GM12878 (cell line): ENCODE measurements around the gene CSNK1A1.

ENCODE experiments used
- ASH2L ChIP-seq: fragments of 300-600, 200-600 bp; sonication (generic); IDR thresholded peaks from 2 replicates; pipeline ENCODE4 v1.6.1; 2017; ENCODE audit warnings: low read depth, mild to moderate bottlenecking, borderline replicate concordance
- CREB1 ChIP-seq: IDR thresholded peaks from 2 replicates; pipeline ENCODE4 v1.6.1; 2012; ENCODE audit warnings: low read depth, mild to moderate bottlenecking, inconsistent platforms
- CTCF ChIP-seq, 3 experiments: IDR thresholded peaks in 2 of 3; conservative IDR thresholded peaks in 1 of 3; 2 replicates each; pipeline ENCODE4 v1.5.1; 2011; ENCODE audit warnings: low read depth in 3 of 3, low read length in 3 of 3, mild to moderate bottlenecking in 3 of 3, control low read depth in 2 of 3, moderate library complexity in 2 of 3, inconsistent platforms in 1 of 3, mixed read lengths in 1 of 3; ENCODE audit not compliant: control insufficient read depth in 2 of 3, insufficient read depth in 1 of 3; ENCODE audit errors: extremely low read depth in 1 of 3
- CUX1 ChIP-seq: IDR thresholded peaks from 2 replicates; pipeline ENCODE4 v1.6.1; 2012; ENCODE audit warnings: improper control_type of control experiment, low read depth, low read length; ENCODE audit not compliant: insufficient replicate concordance
- EZH2 ChIP-seq: IDR thresholded peaks from 2 replicates; pipeline ENCODE4 v1.6.1; 2012; ENCODE audit warnings: low read depth, mild to moderate bottlenecking, control low read depth, inconsistent platforms, low read length, borderline replicate concordance; ENCODE audit not compliant: control insufficient read depth
- JUND ChIP-seq: IDR thresholded peaks from 2 replicates; pipeline ENCODE4 v1.6.1; 2012; ENCODE audit warnings: low read depth, mild to moderate bottlenecking, low read length, improper control_type of control experiment, moderate library complexity
- LARP7 ChIP-seq: fragments of 450-650 bp; IDR thresholded peaks from 2 replicates; pipeline ENCODE4 v1.6.1; 2017; ENCODE audit warnings: mild to moderate bottlenecking
- MYC ChIP-seq: IDR thresholded peaks from 2 replicates; pipeline ENCODE4 v1.6.1; 2011; ENCODE audit warnings: mild to moderate bottlenecking, low read length, moderate library complexity, inconsistent platforms; ENCODE audit not compliant: insufficient read depth, insufficient replicate concordance, insufficient read length, severe bottlenecking
- RAD51 ChIP-seq: fragments of 450-650 bp; IDR thresholded peaks from 2 replicates; pipeline ENCODE4 v1.6.1; 2016; ENCODE audit warnings: moderate library complexity, mild to moderate bottlenecking, inconsistent platforms
- RBBP5 ChIP-seq: fragments of 200-600 bp; sonication (generic); conservative IDR thresholded peaks from 2 replicates; pipeline ENCODE4 v1.6.1; 2016
- SIN3A ChIP-seq: IDR thresholded peaks from 2 replicates; pipeline ENCODE4 v1.6.1; 2012; ENCODE audit warnings: low read depth, low read length, improper control_type of control experiment
- SP1 ChIP-seq: IDR thresholded peaks from one replicate; pipeline ENCODE4 v1.6.1; 2011; ENCODE audit warnings: low read depth, low read length
- TCF7 ChIP-seq: IDR thresholded peaks from 2 replicates; pipeline ENCODE4 v1.6.1; 2014; ENCODE audit warnings: antibody characterized with exemption, borderline replicate concordance

- TF ChIP-seq CUX1 (no peak), LARP7 (no peak), CREB1 (no peak), ASH2L (no peak), SP1 (no peak), MYC (no peak), TCF7 (no peak), RBBP5 (no peak), EZH2 (no peak), CTCF (IDR thresholded peaks at IDR 0.05 in 2 of 3, conservative IDR thresholded peaks at IDR 0.05 in 1 of 3; ENCODE audit: control insufficient read depth in 2 of 3, extremely low read depth in 1 of 3, insufficient read depth in 1 of 3, low read depth in 3 of 3, low read length in 3 of 3) (no peak), SIN3A (no peak), RAD51 (no peak), JUND (no peak)
Measured at GRCh38 chr5:149580808-149581191, 29.6 kb upstream of the CSNK1A1 start.
